ENCODE data around the gene COL4A2.

- TF ChIP-seq EZH2phosphoT487 (IDR thresholded peaks at IDR 0.05; ENCODE audit: insufficient read depth, low read depth) (no peak), EZH2 (IDR thresholded peaks at IDR 0.05; ENCODE audit: insufficient read depth, poor library complexity, severe bottlenecking) (no peak)
These were observed 211.1 kb downstream of the COL4A2 start for GRCh38 chr13:110518226-110518525.
